ENCODE data around the gene ZG16B.
A peak's percentile ranks its signal among the peaks of the same experiment; 100 is the strongest.

Gene ZG16B

GRCh38 chr16:2829501-2830354 lies at the start of gene ZG16B:
TSS of gene ZG16B (plus strand) at chr16:2830303. CDS start at chr16:2830442, 139 bp downstream.
- no peaks in the 10 kb centered on the region for H3K36me3 ChIP-seq (ENCODE audit: low read depth)
- DNase-seq (ENCODE audit: low spot score) (no peak), ATAC-seq (ENCODE audit: low read depth) (peak; percentile 78)
- H3K4me1 ChIP-seq (ENCODE audit: insufficient read depth, poor library complexity, severe bottlenecking) = peaks cover 8% of the 10 kb centered on the region
- no peaks in the 10 kb centered on the region for H3K9me3 ChIP-seq (ENCODE audit: severe bottlenecking)
- no peaks in the 10 kb centered on the region for H3K27me3 ChIP-seq (ENCODE audit: insufficient read depth, poor library complexity, severe bottlenecking)
- peak within 1 kb of the TSS; percentile 39 for H3K27ac ChIP-seq (ENCODE audit: poor library complexity, severe bottlenecking)
- no peak within 1 kb of the TSS for H3K4me3 ChIP-seq (ENCODE audit: severe bottlenecking)
- no peak for TF ChIP-seq CTCF (IDR thresholded peaks at IDR 0.05; ENCODE audit: poor library complexity, severe bottlenecking)

- Histone ChIP-seq H3K4me1 (ENCODE audit: insufficient read depth, poor library complexity, severe bottlenecking) (no peaks in the 10 kb centered on the region), H3K27me3 (ENCODE audit: insufficient read depth, poor library complexity, severe bottlenecking) (peaks cover 4% of the 10 kb centered on the region), H3K27ac (ENCODE audit: poor library complexity, severe bottlenecking) (no peak overlapping the region), H3K4me3 (ENCODE audit: severe bottlenecking) (no peak overlapping the region), H3K9me3 (ENCODE audit: severe bottlenecking) (no peaks in the 10 kb centered on the region), H3K36me3 (ENCODE audit: low read depth) (no peaks in the 10 kb centered on the region)
- DNase-seq (ENCODE audit: low spot score) = peak; percentile 51
- TF ChIP-seq CTCF (IDR thresholded peaks at IDR 0.05; ENCODE audit: poor library complexity, severe bottlenecking) = no peak
- peak; percentile 30; the same call in 1 of the 3 replicates for ATAC-seq (ENCODE audit: low read depth)
Measured at GRCh38 chr16:2782583-2783351, 47.3 kb upstream of the ZG16B start.

- ATAC-seq (ENCODE audit: low read depth) (no peak), DNase-seq (ENCODE audit: low spot score) (peak; percentile 31)
- Histone ChIP-seq H3K27ac (ENCODE audit: poor library complexity, severe bottlenecking) (no peak overlapping the region), H3K4me1 (ENCODE audit: insufficient read depth, poor library complexity, severe bottlenecking) (no peaks in the 10 kb centered on the region), H3K4me3 (ENCODE audit: severe bottlenecking) (no peak overlapping the region), H3K9me3 (ENCODE audit: severe bottlenecking) (no peaks in the 10 kb centered on the region), H3K36me3 (ENCODE audit: low read depth) (no peaks in the 10 kb centered on the region), H3K27me3 (ENCODE audit: insufficient read depth, poor library complexity, severe bottlenecking) (peaks cover 4% of the 10 kb centered on the region)
- no peak for TF ChIP-seq CTCF (IDR thresholded peaks at IDR 0.05; ENCODE audit: poor library complexity, severe bottlenecking)
Measured at GRCh38 chr16:2783581-2784357, 46.3 kb upstream of the ZG16B start.

GRCh38 chr16:2784358-2785100 lies 45.6 kb upstream of the ZG16B start:
- Histone ChIP-seq H3K4me1 (ENCODE audit: insufficient read depth, poor library complexity, severe bottlenecking) (no peaks in the 10 kb centered on the region), H3K27me3 (ENCODE audit: insufficient read depth, poor library complexity, severe bottlenecking) (peaks cover 4% of the 10 kb centered on the region), H3K4me3 (ENCODE audit: severe bottlenecking) (no peak overlapping the region), H3K9me3 (ENCODE audit: severe bottlenecking) (no peaks in the 10 kb centered on the region), H3K27ac (ENCODE audit: poor library complexity, severe bottlenecking) (no peak overlapping the region), H3K36me3 (ENCODE audit: low read depth) (no peaks in the 10 kb centered on the region)
- TF ChIP-seq CTCF (IDR thresholded peaks at IDR 0.05; ENCODE audit: poor library complexity, severe bottlenecking) = no peak
- DNase-seq (ENCODE audit: low spot score) (peak; percentile 53), ATAC-seq (ENCODE audit: low read depth) (no peak)

All from RWPE2 (cell line).